Activated CD8-positive, alpha-beta memory T cell treated with anti-CD3 and anti-CD28 coated beads, Interleukin-2, amount 10 ng/mL, durations not matched to agents 7 days and 5 days (primary cell): Measurements from ENCODE around the gene ZGPAT. TPM values are rescaled to one million over a fixed set of nuclear protein-coding genes. Genes with fewer than 3 reads are reported as not detected.

Experiments used
- ATAC-seq: fragments of 150-1000 bp; cut with Tn5 transposase; one replicate; pipeline ENCODE4 v1.10.0; 2021; ENCODE audit warnings: moderate library complexity
- CTCF ChIA-PET: fragments of 350-600 bp; sonication (Branson Sonifier 250); formaldehyde crosslinking; loops from one replicate; lab custom pipeline; 2021; ENCODE audit warnings: antibody characterized with exemption; lab: Charles Lee
- DNase-seq: peaks from one replicate; pipeline ENCODE4 v3.0.0-alpha.2; 2020
- H3K27ac Mint-ChIP-seq: one replicate; pipeline ENCODE4 v1.8.0; 2021; ENCODE audit warnings: mild to moderate bottlenecking, mixed read lengths
- H3K27me3 Mint-ChIP-seq: one replicate; pipeline ENCODE4 v1.8.0; 2021; ENCODE audit warnings: mixed read lengths
- H3K36me3 Mint-ChIP-seq: one replicate; pipeline ENCODE4 v1.8.0; 2021; ENCODE audit warnings: mild to moderate bottlenecking, mixed read lengths
- H3K4me1 Mint-ChIP-seq: one replicate; pipeline ENCODE4 v1.8.0; 2021; ENCODE audit warnings: mixed read lengths
- H3K4me3 Mint-ChIP-seq: one replicate; pipeline ENCODE4 v1.8.0; 2021; ENCODE audit warnings: mild to moderate bottlenecking, moderate library complexity, mixed read lengths
- H3K9me3 Mint-ChIP-seq: one replicate; pipeline ENCODE4 v1.8.0; 2022; ENCODE audit warnings: low read depth, mixed read lengths
- total RNA-seq, 2 experiments: library from RNA; stranded (reverse); gene quantifications; one replicate each; pipeline ENCODE4 v1.2.3, GENCODE V29; 2021

The ZGPAT gene
- total RNA-seq, 2 experiments from 2014 or later: 38.8 to 54.6 TPM

DNA sequence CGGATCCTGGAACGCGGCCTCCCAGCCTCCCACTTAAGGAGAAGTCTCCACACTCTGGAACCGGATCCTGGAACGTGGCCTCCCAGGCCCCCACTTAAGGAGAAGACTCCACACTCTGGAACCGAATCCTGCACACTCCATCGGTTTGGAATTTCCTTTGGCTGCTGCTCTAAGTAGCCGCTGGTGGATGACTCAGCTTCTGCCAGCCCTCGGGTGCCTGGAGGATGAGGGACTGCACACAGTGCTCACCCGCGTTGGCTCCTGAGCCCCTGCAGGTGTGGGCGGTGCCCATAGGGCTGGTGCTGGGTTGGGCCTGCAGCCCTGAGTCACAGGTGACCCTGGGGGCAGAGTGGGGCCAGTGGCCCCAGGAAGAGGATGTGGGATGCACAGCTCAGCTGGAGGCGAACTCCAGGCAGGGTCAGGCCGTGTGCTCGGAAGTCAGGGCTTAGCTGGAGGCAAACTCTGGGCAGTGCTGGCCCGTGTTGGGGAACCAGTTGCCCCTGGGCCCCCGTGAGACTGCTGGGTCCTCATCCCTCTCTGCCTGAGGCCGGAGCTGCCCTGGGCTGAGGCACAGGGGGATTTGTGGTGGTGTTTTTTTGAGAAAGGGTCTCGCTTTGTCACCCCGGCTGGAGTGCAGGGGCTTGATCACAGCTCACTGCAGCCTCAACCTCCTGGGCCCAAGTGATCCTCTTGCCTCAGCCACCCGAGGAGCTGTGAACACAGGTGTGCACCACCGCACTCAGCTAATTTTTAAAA lies 25.3 kb upstream of the ZGPAT start:
- no peak overlapping the region for H3K27ac Mint-ChIP-seq
- no peaks in the 10 kb centered on the region for H3K27me3 Mint-ChIP-seq
- no peaks in the 10 kb centered on the region for H3K9me3 Mint-ChIP-seq
- DNase-seq: no peak
- H3K4me3 Mint-ChIP-seq: no peak overlapping the region
- no peak for ATAC-seq
- no peaks in the 10 kb centered on the region for H3K36me3 Mint-ChIP-seq
- peaks cover 7% of the 10 kb centered on the region for H3K4me1 Mint-ChIP-seq
- CTCF ChIA-PET: no interaction called here

DNA sequence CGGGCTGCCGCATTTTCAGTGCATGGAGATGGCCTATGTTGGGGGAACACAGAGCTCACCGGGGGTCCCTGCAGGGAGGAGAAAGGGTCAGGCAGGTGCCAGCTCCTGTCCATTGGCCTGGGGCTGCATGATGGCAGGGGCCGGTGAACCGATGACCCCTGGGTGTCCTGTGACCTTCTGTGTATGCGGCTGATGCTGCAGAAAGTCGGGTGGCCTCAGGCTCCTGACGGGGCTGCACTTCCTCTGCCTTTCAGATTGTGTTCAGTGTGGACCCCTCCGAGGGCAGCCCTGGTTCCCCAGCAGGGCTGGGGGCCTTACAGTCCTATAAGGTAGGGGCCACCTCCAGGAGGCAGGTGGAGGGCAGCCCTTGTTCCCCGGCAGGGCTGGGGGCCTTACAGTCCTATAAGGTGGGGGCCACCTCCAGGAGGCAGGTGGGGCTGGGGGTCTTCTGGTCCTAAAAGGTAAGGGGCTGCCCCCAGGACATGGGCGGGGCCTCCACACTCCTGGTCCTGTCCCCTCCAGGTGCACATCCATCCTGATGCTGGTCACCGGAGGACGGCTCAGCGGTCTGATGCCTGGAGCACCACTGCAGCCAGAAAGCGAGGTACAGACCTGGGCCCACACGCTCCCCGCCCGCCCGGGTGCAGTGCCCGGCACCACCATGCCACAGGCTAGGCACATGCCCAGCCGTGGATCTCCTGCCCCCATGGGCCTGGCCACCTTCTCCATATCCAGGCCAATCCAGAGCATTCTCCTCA lies 22.4 kb upstream of the ZGPAT start:
- DNase-seq: no peak

DNA sequence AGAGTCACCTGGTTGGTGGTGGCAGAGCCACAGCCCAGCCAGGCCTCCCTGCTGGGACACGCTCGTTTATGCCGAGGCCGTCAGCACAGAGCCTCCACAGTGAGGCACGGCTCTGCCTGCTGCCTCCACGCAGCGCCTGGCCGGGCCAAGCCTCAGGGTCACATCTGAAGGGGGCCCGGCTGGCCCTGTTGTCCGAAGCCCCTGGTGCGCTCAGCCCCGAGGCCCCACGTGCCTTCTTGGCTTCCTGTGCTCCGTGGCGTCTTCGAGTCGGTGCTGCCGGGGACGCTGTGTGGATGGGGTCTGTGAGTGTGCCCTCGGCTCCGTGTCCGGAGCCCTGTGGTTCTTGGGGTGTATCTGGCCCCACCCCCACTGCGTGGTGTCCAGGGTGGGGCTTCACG lies 21.7 kb upstream of the ZGPAT start:
- Mint-ChIP-seq H3K4me1 (peaks cover 7% of the 10 kb centered on the region), H3K9me3 (no peaks in the 10 kb centered on the region), H3K4me3 (no peak overlapping the region), H3K27ac (no peak overlapping the region), H3K36me3 (no peaks in the 10 kb centered on the region), H3K27me3 (no peaks in the 10 kb centered on the region)
- no peak for DNase-seq
- no peak for ATAC-seq
- CTCF ChIA-PET: no interaction called here

More for the DNA sequence above, 22.4 kb upstream of the ZGPAT start:
- H3K27me3 Mint-ChIP-seq: no peaks in the 10 kb centered on the region
- no peak overlapping the region for H3K4me3 Mint-ChIP-seq
- peaks cover 7% of the 10 kb centered on the region for H3K4me1 Mint-ChIP-seq
- H3K36me3 Mint-ChIP-seq: no peaks in the 10 kb centered on the region
- no peaks in the 10 kb centered on the region for H3K9me3 Mint-ChIP-seq
- CTCF ChIA-PET: no interaction called here
- ATAC-seq: no peak
- no peak overlapping the region for H3K27ac Mint-ChIP-seq

DNA sequence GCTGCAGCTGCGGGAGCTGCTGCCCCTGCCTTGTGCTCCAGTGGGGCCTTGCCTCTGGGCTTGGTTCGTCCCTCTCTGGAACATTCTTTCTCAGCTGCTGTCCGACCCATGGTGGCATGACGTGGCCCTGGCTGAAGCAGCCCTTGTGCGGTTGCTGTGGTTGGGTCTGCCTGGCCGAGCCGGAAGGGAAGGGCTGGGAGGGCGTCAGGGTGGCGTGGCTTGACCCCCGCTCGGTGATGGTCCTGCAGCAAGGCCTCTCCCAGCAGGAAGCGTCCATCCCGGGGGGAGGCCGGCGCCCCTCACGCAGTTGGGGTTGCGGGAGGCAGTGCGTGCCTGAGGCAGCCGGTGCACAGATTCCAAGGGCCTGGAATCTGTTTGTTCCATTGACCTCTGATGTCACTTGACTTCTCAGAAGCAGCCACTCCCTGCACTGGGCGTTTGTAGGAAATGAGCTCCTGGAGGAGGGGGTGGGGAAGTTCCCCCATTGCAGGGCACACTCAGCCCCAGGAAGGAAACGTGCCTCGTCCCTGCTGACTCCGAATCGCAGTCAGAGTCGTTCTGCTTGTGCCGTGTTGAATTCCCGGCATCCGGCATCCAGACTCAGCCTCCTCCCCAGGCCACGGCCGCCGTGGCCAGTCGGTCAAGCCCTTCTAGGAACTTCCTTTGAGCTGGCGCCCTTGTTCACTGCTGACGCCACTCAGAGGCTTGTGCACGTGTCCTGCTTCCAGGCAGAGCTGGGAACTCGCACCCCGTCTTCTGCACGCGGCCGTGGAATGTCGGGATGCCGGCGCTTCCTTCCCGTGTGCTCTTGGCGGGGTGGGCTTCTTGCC lies 21.1 kb upstream of the ZGPAT start:
- Mint-ChIP-seq H3K27ac (no peak overlapping the region), H3K27me3 (no peaks in the 10 kb centered on the region), H3K4me1 (peaks cover 7% of the 10 kb centered on the region), H3K4me3 (no peak overlapping the region), H3K36me3 (no peaks in the 10 kb centered on the region), H3K9me3 (no peaks in the 10 kb centered on the region)
- CTCF ChIA-PET: interaction anchor here (1.0 kb wide), 1 partner anchor 29 kb away, joined by 3 read pairs; the partner anchor contains the start of gene RTEL1
- DNase-seq: no peak
- ATAC-seq: no peak

GRCh38 chr20:63687419-63688178 lies 20.2 kb upstream of the ZGPAT start:
- peaks cover 3% of the 10 kb centered on the region for H3K36me3 Mint-ChIP-seq
- ATAC-seq (no peak), DNase-seq (no peak)
- CTCF ChIA-PET: interaction anchor here (1.0 kb wide), 1 partner anchor 29 kb away, joined by 3 read pairs; the partner anchor contains the start of gene RTEL1
- H3K27ac Mint-ChIP-seq: no peak overlapping the region
- peaks cover 4% of the 10 kb centered on the region for H3K4me1 Mint-ChIP-seq
- no peak overlapping the region for H3K4me3 Mint-ChIP-seq
- H3K27me3 Mint-ChIP-seq: no peaks in the 10 kb centered on the region
- H3K9me3 Mint-ChIP-seq: no peaks in the 10 kb centered on the region

DNA sequence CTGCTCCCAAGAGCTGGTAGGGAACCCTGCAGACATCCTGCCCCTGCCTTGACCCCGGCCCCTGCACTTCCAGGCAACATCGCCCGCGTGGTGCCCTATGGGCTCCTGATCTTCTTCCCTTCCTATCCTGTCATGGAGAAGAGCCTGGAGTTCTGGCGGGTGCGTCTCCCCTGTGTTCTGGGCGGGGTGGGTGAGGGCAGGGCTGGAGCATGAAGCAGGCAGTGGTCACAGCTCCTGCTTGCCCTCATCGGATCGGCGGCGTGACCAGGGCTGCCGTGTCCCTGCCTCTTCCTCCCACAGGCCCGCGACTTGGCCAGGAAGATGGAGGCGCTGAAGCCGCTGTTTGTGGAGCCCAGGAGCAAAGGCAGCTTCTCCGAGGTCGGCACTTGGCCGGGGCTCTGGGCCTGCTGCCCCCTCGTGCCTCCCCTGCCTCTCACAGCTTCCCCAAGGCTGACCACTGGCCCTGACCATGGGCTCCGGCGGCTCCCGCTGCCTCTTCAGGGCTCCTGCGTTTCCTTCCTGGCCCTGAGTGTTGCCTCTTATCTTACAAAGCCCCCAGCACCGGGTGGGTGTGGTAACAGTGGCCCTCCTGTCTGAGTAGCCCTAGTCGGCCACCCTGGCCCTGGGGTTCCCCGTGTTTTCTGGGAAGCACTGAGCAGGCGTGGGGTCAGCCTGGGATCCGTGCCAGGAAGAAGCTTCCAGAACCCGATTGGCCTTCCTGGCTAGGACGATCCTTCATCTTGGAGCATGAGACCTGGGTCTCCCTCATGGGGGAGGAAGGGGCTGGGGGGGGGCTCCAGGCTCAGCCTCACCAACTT lies 19.4 kb upstream of the ZGPAT start:
- no peak for DNase-seq
- CTCF ChIA-PET: no interaction called here
- H3K9me3 Mint-ChIP-seq: no peaks in the 10 kb centered on the region
- peaks cover 3% of the 10 kb centered on the region for H3K36me3 Mint-ChIP-seq
- H3K4me3 Mint-ChIP-seq: no peak overlapping the region
- no peak overlapping the region for H3K27ac Mint-ChIP-seq
- no peak for ATAC-seq
- no peaks in the 10 kb centered on the region for H3K27me3 Mint-ChIP-seq
- peaks cover 3% of the 10 kb centered on the region for H3K4me1 Mint-ChIP-seq

GRCh38 chr20:63689046-63690002 lies 18.5 kb upstream of the ZGPAT start:
- no peak overlapping the region for H3K4me3 Mint-ChIP-seq
- CTCF ChIA-PET: no interaction called here
- DNase-seq: no peak
- ATAC-seq: no peak
- H3K27ac Mint-ChIP-seq: no peak overlapping the region
- H3K36me3 Mint-ChIP-seq: peaks cover 9% of the 10 kb centered on the region
- H3K4me1 Mint-ChIP-seq: peaks cover 3% of the 10 kb centered on the region
- no peaks in the 10 kb centered on the region for H3K9me3 Mint-ChIP-seq
- H3K27me3 Mint-ChIP-seq: no peaks in the 10 kb centered on the region

DNA sequence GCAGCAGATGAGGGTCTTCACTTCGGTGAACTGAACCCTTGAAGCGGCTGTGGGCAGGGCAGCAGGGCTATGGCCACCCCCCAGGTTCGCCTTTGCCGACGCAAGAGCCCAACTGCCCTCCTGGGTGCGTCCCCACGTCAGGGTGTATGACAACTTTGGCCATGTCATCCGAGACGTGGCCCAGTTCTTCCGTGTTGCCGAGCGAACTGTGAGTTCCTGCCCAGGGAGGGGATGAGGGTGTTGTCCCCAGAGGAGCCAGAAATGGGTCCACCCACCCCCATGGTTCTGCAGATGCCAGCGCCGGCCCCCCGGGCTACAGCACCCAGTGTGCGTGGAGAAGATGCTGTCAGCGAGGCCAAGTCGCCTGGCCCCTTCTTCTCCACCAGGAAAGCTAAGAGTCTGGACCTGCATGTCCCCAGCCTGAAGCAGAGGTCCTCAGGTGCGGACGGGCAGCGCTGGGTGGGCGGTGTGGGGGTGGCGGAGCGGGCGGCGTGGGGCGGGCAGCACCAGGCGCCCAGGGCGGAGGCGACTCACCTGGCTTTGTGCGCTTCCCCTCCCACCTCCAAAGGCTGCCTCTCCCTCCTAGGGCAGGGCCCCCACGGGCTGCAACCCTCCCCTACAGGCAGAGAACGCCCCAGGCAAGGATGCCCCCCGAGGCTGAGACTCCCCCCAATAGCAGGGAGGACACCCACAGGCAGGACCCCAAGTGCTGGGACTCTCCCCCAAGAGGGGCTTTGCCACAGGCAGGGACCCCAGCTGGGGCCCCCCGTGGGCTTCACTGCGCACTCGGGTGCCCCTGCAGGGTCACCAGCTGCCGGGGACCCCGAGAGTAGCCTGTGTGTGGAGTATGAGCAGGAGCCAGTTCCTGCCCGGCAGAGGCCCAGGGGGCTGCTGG lies 17.6 kb upstream of the ZGPAT start:
- Mint-ChIP-seq H3K27me3 (no peaks in the 10 kb centered on the region), H3K4me1 (peaks cover 3% of the 10 kb centered on the region), H3K4me3 (no peak overlapping the region), H3K36me3 (peaks cover 10% of the 10 kb centered on the region), H3K9me3 (no peaks in the 10 kb centered on the region), H3K27ac (no peak overlapping the region)
- DNase-seq: no peak
- no peak for ATAC-seq
- CTCF ChIA-PET: no interaction called here

DNA sequence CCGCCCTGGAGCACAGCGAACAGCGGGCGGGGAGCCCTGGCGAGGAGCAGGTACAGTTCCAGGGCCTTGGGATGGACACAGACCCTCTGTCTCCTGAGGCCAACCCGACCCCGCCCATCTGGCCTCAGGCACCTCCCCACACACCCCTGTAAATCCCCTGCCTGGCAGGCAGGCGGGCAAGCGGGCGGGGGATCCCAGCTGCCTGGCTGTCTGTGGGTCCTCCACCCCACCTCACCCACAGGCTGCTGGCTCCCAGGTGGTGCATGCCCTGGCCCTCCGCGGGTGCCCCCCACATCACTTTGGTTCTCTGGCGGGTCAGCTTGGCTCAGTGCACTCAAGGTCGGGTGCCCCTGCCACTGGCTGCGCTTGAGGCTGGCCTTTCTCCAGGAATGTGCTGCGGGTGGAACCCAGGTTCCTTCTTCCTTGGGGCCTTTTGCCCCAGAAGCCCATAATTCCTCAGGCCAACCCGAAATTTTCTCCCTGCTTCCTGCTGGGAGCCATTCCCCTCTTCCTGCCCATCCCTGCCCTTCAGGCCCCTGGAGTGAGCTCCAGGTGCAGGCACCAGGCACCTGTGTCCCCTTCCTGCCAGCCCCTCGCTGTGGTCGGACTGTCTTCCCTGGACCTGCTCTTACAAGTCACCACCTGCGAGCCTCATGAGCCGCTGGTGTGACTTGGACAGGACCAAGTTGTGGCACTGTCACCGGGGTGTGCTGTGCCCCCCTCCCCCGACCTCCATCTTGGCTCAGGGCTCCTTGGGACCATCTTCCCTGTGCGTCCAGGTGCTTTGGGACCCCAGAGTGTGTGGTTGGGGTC lies 16.7 kb upstream of the ZGPAT start:
- CTCF ChIA-PET: no interaction called here
- H3K27me3 Mint-ChIP-seq: no peaks in the 10 kb centered on the region
- no peak overlapping the region for H3K27ac Mint-ChIP-seq

DNA sequence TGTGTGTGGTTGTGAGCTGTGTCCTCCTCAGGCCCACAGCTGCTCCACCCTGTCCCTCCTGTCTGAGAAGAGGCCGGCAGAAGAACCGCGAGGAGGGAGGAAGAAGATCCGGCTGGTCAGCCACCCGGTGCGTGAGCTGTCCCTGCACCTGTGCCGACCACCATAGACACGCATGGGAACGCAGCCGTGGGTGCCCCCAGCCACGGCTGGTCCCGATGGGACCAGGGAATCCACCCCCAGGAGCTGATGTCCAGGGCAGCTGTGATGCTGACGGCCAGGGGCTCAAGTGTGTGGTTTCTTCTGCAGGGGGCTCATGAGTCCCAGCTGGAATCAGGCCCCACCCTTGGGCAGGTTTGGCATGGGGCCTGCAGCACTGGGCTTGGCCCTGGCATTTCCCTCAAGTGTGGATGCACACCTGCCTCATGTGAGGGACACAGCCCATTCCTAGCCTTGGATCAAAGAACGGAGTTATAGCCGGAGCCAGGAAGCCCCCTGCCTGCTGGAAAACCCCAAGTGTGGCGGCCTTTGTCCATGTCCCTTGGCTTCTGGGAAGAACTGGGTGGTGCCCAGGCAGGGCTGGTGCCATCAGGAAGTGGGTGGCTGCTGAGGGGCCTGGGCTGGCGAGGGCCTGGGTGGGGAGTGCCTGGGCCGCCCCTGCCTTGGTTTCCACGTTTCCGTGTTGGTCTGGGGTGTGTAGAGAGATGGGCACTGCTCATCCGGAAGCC lies 16.0 kb upstream of the ZGPAT start:
- H3K36me3 Mint-ChIP-seq: peaks cover 10% of the 10 kb centered on the region
- DNase-seq (no peak), ATAC-seq (no peak)
- H3K4me1 Mint-ChIP-seq: peaks cover 6% of the 10 kb centered on the region
- H3K4me3 Mint-ChIP-seq: no peak overlapping the region
- CTCF ChIA-PET: no interaction called here
- H3K27ac Mint-ChIP-seq: no peak overlapping the region
- H3K9me3 Mint-ChIP-seq: no peaks in the 10 kb centered on the region
- no peaks in the 10 kb centered on the region for H3K27me3 Mint-ChIP-seq

More for the DNA sequence above, 16.7 kb upstream of the ZGPAT start:
- DNase-seq: no peak
- Mint-ChIP-seq H3K36me3 (peaks cover 10% of the 10 kb centered on the region), H3K4me3 (no peak overlapping the region), H3K4me1 (peaks cover 4% of the 10 kb centered on the region), H3K9me3 (no peaks in the 10 kb centered on the region)
- no peak for ATAC-seq
